Measurements from ENCODE around the gene MLF2. TPM values are rescaled to one million over a fixed set of nuclear protein-coding genes. Genes with fewer than 3 reads are reported as not detected.

MLF2 gene
- total RNA-seq, 1 donor from 2014 or later, result 102 TPM

DNA sequence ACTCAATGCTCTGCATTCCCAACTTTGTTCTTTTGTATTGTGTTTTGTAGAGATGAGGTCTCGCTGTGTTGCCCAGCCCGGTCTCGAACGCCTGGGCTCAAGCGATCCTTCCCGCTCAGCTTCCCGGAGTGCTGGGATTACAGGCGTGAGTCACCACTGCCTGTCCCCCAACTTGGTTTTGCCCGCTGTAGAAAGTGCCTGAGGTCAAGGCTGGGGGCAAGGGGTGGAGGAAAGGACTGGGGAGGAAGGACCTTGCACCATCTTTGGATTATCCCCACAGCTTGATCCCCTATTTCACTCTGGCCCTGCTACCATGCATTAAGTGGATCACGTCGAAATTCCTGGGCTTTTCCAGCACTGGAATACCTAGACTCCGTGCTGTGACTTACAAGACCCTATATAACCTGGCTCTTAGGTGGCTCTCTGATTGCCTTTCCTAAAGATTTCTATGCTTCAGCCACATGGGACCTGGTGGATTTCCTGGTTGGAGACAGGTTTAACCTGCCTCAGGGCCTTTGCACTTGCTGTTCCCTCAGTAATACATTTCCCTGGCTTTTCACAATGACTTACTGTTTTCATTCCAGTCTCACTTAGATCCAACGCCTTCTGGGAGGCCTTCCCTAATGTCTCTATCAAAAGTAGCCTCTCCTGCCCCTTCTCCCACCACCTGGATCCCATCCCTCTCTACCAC lies 51.7 kb downstream of the MLF2 start:
- intact Hi-C loops (cut with micrococcal nuclease), result no loop called here
- ATAC-seq (ENCODE audit: low read depth) (no peak), DNase-seq (no peak)
- H3K27ac Mint-ChIP-seq, result no peak overlapping the region
- no peaks in the 10 kb centered on the region for H3K9me3 Mint-ChIP-seq
- H3K4me3 Mint-ChIP-seq, result peak overlapping the region; percentile 77
- peaks cover 48% of the 10 kb centered on the region for H3K4me1 Mint-ChIP-seq
- peaks cover 38% of the 10 kb centered on the region for H3K27me3 Mint-ChIP-seq
- TF ChIP-seq, protein P1, sequence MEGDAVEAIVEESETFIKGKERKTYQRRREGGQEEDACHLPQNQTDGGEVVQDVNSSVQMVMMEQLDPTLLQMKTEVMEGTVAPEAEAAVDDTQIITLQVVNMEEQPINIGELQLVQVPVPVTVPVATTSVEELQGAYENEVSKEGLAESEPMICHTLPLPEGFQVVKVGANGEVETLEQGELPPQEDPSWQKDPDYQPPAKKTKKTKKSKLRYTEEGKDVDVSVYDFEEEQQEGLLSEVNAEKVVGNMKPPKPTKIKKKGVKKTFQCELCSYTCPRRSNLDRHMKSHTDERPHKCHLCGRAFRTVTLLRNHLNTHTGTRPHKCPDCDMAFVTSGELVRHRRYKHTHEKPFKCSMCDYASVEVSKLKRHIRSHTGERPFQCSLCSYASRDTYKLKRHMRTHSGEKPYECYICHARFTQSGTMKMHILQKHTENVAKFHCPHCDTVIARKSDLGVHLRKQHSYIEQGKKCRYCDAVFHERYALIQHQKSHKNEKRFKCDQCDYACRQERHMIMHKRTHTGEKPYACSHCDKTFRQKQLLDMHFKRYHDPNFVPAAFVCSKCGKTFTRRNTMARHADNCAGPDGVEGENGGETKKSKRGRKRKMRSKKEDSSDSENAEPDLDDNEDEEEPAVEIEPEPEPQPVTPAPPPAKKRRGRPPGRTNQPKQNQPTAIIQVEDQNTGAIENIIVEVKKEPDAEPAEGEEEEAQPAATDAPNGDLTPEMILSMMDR (IDR thresholded peaks at IDR 0.05), result no peak
- no peaks in the 10 kb centered on the region for H3K36me3 Mint-ChIP-seq (ENCODE audit: low read depth)
- POLR2A ChIA-PET, result no interaction called here
- CTCF ChIA-PET, result no interaction called here

DNA sequence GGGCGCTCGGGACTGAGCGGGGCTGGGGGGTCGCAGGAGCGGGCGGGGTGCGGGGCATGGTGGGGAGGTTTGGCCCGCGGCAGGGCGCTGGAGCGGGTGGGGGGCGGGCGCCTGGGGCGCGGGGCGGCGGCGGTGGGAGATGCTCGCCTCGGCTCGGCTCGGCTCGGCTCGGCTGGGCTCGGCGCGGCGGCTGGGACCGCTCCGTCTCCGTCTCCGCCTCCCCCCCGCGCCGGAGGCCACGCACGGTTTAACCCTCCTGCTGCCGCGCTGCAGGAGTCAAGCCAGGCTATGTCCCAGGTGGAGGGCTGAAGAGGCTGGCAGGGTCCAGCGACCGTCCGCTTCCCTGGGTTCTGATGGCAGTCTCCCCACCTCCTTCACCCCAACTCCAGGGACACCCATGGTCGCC lies 52.3 kb downstream of the MLF2 start, which contains the start of gene PIANP:
TSS of gene PIANP (minus strand) at position 170 of the 406 bp plus-strand sequence. CDS start 2,754 bp downstream, outside the sequence.
- peaks cover 54% of the 10 kb centered on the region for H3K4me1 Mint-ChIP-seq
- H3K27ac Mint-ChIP-seq, result no peak within 1 kb of the TSS
- peak within 1 kb of the TSS; percentile 77 for H3K4me3 Mint-ChIP-seq
- no peaks in the 10 kb centered on the region for H3K36me3 Mint-ChIP-seq (ENCODE audit: low read depth)
- DNase-seq (peak; percentile 52), ATAC-seq (ENCODE audit: low read depth) (peak; percentile 55)
- CTCF ChIA-PET, result no interaction called here
- TF ChIP-seq, protein P1 (IDR thresholded peaks at IDR 0.05), result no peak
- POLR2A ChIA-PET, result interaction anchor here (2.7 kb wide), 1 partner anchor 12 kb away, joined by 23 read pairs; the partner anchor contains the start of gene ZNF384
- intact Hi-C loops (cut with micrococcal nuclease), result no loop called here
- H3K9me3 Mint-ChIP-seq, result no peaks in the 10 kb centered on the region
- peaks cover 38% of the 10 kb centered on the region for H3K27me3 Mint-ChIP-seq

DNA sequence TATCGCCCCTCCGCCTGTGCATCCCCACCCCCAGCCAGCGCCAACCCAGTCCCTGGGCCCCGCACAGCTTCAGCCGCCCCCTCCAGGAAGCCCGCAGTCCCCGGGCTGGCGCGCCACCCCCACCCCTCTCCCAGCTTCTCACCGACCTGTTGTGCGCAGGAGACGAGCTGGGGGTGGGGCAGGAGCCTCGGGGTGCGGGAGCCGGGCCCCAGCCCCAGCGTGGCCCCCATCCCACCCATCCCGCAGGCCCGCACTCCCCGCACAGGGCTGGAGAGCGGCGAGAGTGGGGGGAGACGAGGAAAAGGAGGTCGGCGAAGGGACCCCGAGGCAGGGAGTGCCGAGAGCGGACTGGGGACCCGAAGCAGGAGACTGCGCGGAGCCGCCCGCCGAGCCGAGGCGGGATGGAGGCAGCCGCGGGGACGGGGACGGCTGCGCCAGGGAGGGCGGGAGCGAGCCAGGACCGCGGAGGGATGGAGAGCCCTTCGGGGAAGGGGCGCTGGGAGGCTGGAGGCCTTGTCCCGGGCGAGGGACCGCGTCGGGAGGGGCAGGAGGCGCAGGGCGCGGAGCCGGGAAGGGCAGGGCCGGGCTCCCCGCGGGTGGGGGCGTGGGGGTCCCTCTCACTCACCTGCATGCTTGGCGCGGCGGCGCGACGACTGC lies 52.8 kb downstream of the MLF2 start:
- intact Hi-C loops (cut with micrococcal nuclease), result no loop called here
- ATAC-seq (ENCODE audit: low read depth) (no peak), DNase-seq (peak; percentile 31)
- CTCF ChIA-PET, result interaction anchor here (1.1 kb wide), 1 partner anchor 23 kb away, joined by 4 read pairs; the partner anchor contains the start of gene COPS7A
- POLR2A ChIA-PET, result interaction anchor here (0.6 to 2.7 kb wide), 3 partner anchors 11 to 286 kb away, joined by 3 to 23 read pairs (median 4); partner anchors contain the start of genes COPS7A and ZNF384
- H3K27ac Mint-ChIP-seq, result no peak overlapping the region
- peaks cover 36% of the 10 kb centered on the region for H3K27me3 Mint-ChIP-seq
- H3K36me3 Mint-ChIP-seq (ENCODE audit: low read depth), result no peaks in the 10 kb centered on the region
- H3K4me1 Mint-ChIP-seq, result peaks cover 56% of the 10 kb centered on the region
- TF ChIP-seq, protein P1 (IDR thresholded peaks at IDR 0.05), result no peak
- H3K4me3 Mint-ChIP-seq, result peak overlapping the region; percentile 67
- no peaks in the 10 kb centered on the region for H3K9me3 Mint-ChIP-seq

DNA sequence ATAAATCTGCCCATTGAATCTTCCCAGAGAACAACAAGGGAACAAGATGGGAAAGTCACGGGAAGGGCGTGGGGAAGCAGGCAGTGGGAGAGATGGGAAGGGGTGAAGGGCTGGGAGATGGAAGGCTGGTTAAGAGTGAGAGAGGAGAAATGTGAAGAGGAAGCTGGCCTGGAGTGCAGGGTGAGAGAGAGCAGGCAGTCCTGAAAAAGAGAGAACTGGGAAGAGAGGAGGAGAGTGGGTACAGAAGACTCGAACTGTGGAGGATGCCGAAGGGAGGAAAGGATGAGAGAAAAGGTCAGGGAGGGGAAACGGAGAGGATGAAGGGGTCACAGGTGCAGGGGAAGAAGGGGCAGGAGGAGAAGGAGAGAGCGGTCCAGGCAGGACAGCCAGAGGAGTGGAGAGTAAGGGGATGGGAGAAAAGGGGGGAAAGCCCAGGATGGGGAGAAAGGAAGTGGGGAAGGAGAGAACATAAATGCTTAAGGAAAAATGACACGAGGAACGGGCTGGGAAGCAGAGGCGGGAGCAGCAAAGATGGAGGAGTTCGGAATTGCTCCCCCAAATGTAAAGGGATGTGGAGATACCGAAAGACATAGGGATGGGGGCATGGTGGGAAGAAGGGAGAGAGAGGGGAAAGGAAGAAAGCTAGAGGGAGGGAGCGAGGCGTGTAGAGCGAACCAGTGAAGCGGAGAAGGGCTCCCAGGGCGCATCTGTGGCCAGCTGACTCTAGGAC lies 53.5 kb downstream of the MLF2 start:
- Mint-ChIP-seq H3K4me3 (peak overlapping the region; percentile 21), H3K4me1 (peaks cover 60% of the 10 kb centered on the region), H3K27me3 (peaks cover 31% of the 10 kb centered on the region), H3K36me3 (ENCODE audit: low read depth) (no peaks in the 10 kb centered on the region), H3K27ac (no peak overlapping the region), H3K9me3 (no peaks in the 10 kb centered on the region)
- DNase-seq (no peak), ATAC-seq (ENCODE audit: low read depth) (no peak)
- CTCF ChIA-PET, result interaction anchor here (0.9 to 1.2 kb wide), 3 partner anchors 24 to 78 kb away, joined by 3 to 4 read pairs (median 3); partner anchors contain the start of gene COPS7A
- TF ChIP-seq, protein P1 (IDR thresholded peaks at IDR 0.05), result no peak
- POLR2A ChIA-PET, result interaction anchor here (0.5 to 2.7 kb wide), 5 partner anchors 10 to 286 kb away, joined by 3 to 23 read pairs (median 4); partner anchors contain the start of genes COPS7A and ZNF384
- intact Hi-C loops (cut with micrococcal nuclease), result no loop called here
